C4-2B (cell line): ENCODE data around the gene KRT76.
"Not testable (repeated sequence)": the region's sequence is repeated elsewhere in the genome, so short reads cannot be mapped to it uniquely, and the experiment has no call there.

ENCODE experiments used
- H3K27ac ChIP-seq: fragments of 450-650 bp; 2 replicates; pipeline ENCODE4 v1.5.1; 2017
- CTCF ChIP-seq: fragments of 450-650 bp; conservative IDR thresholded peaks from 2 replicates; pipeline ENCODE4 v1.5.1; 2017; ENCODE audit warnings: mild to moderate bottlenecking
- ZFX ChIP-seq: fragments of 450-650 bp; IDR thresholded peaks from 2 replicates; pipeline ENCODE4 v1.6.1; 2017

Gene KRT76

GRCh38 chr12:52795694-52796428 lies 18.7 kb upstream of the KRT76 start, which contains the start of gene KRT3:
TSS of gene KRT3 (minus strand) at chr12:52796117. CDS start at chr12:52796042, 75 bp downstream.
- TF ChIP-seq CTCF (no peak), ZFX (no peak)
- H3K27ac ChIP-seq: no peak within 1 kb of the TSS

- H3K27ac ChIP-seq: not testable (repeated sequence)
Measured at GRCh38 chr12:52795332-52795674, 18.2 kb upstream of the KRT76 start.

GRCh38 chr12:52794479-52795331 lies 17.6 kb upstream of the KRT76 start:
- TF ChIP-seq ZFX: no peak
- TF ChIP-seq CTCF: no peak
- no peak overlapping the region for H3K27ac ChIP-seq

GRCh38 chr12:52792185-52793029 lies 15.3 kb upstream of the KRT76 start:
- TF ChIP-seq CTCF (no peak), ZFX (no peak)
- no peak overlapping the region for H3K27ac ChIP-seq

GRCh38 chr12:52791271-52792184 lies 14.4 kb upstream of the KRT76 start:
- no peak for TF ChIP-seq CTCF
- H3K27ac ChIP-seq: no peak overlapping the region

GRCh38 chr12:52790427-52791270 lies 13.5 kb upstream of the KRT76 start:
- TF ChIP-seq ZFX (no peak), CTCF (no peak)
- H3K27ac ChIP-seq: no peak overlapping the region
